Uterus (tissue), 2 donors: Measurements from ENCODE around the gene AGBL4.

Source experiments
- CTCF ChIP-seq, 4 experiments: fragments of 200-600 bp in 2 of 4; fragments of 450-650 bp in 2 of 4; sonication (generic) in 2 of 4; IDR thresholded peaks; one replicate each; pipeline ENCODE4 v1.5.1; 2016 to 2019; ENCODE audit warnings: antibody characterized with exemption in 4 of 4, mild to moderate bottlenecking in 2 of 4, moderate library complexity in 1 of 4
- POLR2A ChIP-seq, 2 donors: fragments of 450-650 bp; IDR thresholded peaks; one replicate each; pipeline ENCODE4 v1.6.1; 2016; ENCODE audit warnings: antibody characterized with exemption in 2 of 2, mild to moderate bottlenecking in 1 of 2, moderate library complexity in 1 of 2

GRCh38 chr1:48499211-48499735 is 1524.5 kb downstream of the AGBL4 start:
- no peak for TF ChIP-seq POLR2A (IDR thresholded peaks at IDR 0.05)
- TF ChIP-seq CTCF (IDR thresholded peaks at IDR 0.05): no peak
